IPS-20b (cell line): Measurements from ENCODE around the gene PRR14L.

Source experiments
- H3K27ac ChIP-seq: one replicate; pipeline ENCODE4 v1.5.1; 2013; ENCODE audit warnings: low read length
- H3K27me3 ChIP-seq: 2 replicates; pipeline ENCODE4 v1.6.1; 2013; ENCODE audit warnings: mild to moderate bottlenecking, low read length, inconsistent platforms; ENCODE audit not compliant: insufficient read depth
- H3K36me3 ChIP-seq: 2 replicates; pipeline ENCODE4 v1.6.1; 2013; ENCODE audit warnings: low read depth, mild to moderate bottlenecking, inconsistent platforms, low read length, moderate library complexity; ENCODE audit not compliant: insufficient read depth
- H3K4me1 ChIP-seq: 2 replicates; pipeline ENCODE4 v1.6.1; 2013; ENCODE audit warnings: mild to moderate bottlenecking, control low read depth, inconsistent platforms, low read length, moderate library complexity; ENCODE audit not compliant: insufficient read depth
- H3K4me3 ChIP-seq: 2 replicates; pipeline ENCODE4 v1.5.1; 2013; ENCODE audit warnings: mild to moderate bottlenecking, low read length, inconsistent platforms
- H3K9ac ChIP-seq: 2 replicates; pipeline ENCODE4 v1.6.1; 2013; ENCODE audit warnings: low read depth, mild to moderate bottlenecking, inconsistent platforms, low read length, moderate library complexity
- H3K9me3 ChIP-seq: 2 replicates; pipeline ENCODE4 v1.6.1; 2013; ENCODE audit warnings: mild to moderate bottlenecking, low read depth, low read length, inconsistent platforms; ENCODE audit not compliant: insufficient read depth

PRR14L gene

GRCh38 chr22:31631436-31631835 lies 118.5 kb downstream of the PRR14L start:
- peaks cover 14% of the 10 kb centered on the region for H3K4me1 ChIP-seq
- H3K36me3 ChIP-seq = peaks cover 6% of the 10 kb centered on the region
- H3K27me3 ChIP-seq = no peaks in the 10 kb centered on the region
- H3K27ac ChIP-seq = no peak overlapping the region
- peak overlapping the region; percentile 67; the same call in 1 of the 2 replicates for H3K9ac ChIP-seq
- no peaks in the 10 kb centered on the region for H3K9me3 ChIP-seq
- peak overlapping the region; percentile 79 for H3K4me3 ChIP-seq
